MG63 (cell line): Measurements from ENCODE around the gene CFAP161. TPM values are rescaled to one million over a fixed set of nuclear protein-coding genes. Genes with fewer than 3 reads are reported as not detected.

Source experiments
- DNase-seq: peaks from one replicate; pipeline ENCODE4 v3.0.0-alpha.2; 2020
- H3K27me3 ChIP-seq: fragments of 250-450 bp; sonication (Bioruptor Pico); 2 replicates; pipeline ENCODE4 v1.5.1; 2020; ENCODE audit warnings: mild to moderate bottlenecking, moderate library complexity
- H3K36me3 ChIP-seq: fragments of 250-450 bp; sonication (Bioruptor Pico); 2 replicates; pipeline ENCODE4 v1.5.1; 2020; ENCODE audit warnings: mild to moderate bottlenecking, moderate library complexity
- H3K4me3 ChIP-seq: fragments of 250-450 bp; sonication (Bioruptor Pico); 2 replicates; pipeline ENCODE4 v1.5.1; 2020; ENCODE audit warnings: mild to moderate bottlenecking, moderate library complexity
- H3K9me3 ChIP-seq: fragments of 250-450 bp; sonication (Bioruptor Pico); 2 replicates; pipeline ENCODE4 v1.5.1; 2020; ENCODE audit warnings: mild to moderate bottlenecking, moderate library complexity
- total RNA-seq: library from RNA; depleted of rRNA; stranded (reverse); fragments of >200 nt; shearing (Covaris generic); gene quantifications from 2 replicates; pipeline ENCODE4 v1.2.3, GENCODE V29; 2014; ENCODE audit warnings: low replicate concordance

CFAP161 gene
- total RNA-seq, 1 experiment from 2014 or later = not detected

DNA sequence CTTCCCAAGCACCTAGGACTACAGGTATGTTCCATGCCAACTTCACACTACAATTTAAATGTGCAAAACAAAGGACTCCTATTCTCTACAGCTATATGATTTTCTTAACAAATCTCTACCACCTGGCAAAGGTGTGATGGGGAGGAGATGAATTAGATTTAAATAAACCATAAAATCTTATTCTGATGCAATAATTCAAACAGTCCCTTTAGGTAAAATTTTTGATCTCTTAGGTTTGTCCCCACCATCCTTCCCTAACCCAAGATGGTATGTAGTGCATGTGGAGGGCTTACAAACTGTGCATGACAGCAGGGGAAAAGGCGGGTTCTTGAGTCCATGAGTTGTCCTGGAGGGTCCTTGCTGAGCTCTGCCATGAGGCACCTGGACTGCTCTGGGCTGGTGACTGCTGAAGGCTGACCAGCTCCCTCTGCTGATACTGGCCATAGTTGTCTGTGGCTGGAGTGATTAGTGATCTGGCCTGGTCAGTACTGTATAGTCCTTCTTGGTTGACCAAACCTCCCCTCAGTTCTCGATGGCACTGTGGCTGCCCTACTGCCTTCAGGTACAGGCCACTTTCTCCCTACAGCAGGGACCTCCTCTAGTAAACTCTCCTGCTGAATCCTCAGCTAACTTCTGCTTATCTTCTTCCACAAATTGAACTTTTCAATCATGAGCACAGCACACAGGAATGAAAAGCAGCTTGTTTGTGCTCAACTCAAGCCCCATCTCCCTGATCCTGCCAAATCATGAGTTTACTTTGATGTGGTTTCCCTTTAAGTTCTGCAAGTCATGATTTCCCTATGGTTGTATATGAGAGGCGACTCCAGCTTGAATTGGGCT lies 30.1 kb downstream of the CFAP161 start:
- H3K27me3 ChIP-seq = no peaks in the 10 kb centered on the region
- no peaks in the 10 kb centered on the region for H3K36me3 ChIP-seq
- H3K9me3 ChIP-seq = no peaks in the 10 kb centered on the region
- no peak overlapping the region for H3K4me3 ChIP-seq
- peak; percentile 49 for DNase-seq

GRCh38 chr15:81165535-81165934 lies 31.5 kb downstream of the CFAP161 start:
- H3K4me3 ChIP-seq = no peak overlapping the region
- DNase-seq = peak; percentile 35
- H3K36me3 ChIP-seq = no peaks in the 10 kb centered on the region
- no peaks in the 10 kb centered on the region for H3K9me3 ChIP-seq
- H3K27me3 ChIP-seq = no peaks in the 10 kb centered on the region

- no peak for DNase-seq
- Histone ChIP-seq H3K27me3 (no peaks in the 10 kb centered on the region), H3K9me3 (no peaks in the 10 kb centered on the region), H3K36me3 (no peaks in the 10 kb centered on the region), H3K4me3 (no peak overlapping the region)
These were observed 32.7 kb downstream of the CFAP161 start for GRCh38 chr15:81166636-81167305.

- no peaks in the 10 kb centered on the region for H3K36me3 ChIP-seq
- H3K27me3 ChIP-seq = no peaks in the 10 kb centered on the region
- H3K9me3 ChIP-seq = no peaks in the 10 kb centered on the region
- H3K4me3 ChIP-seq = no peak overlapping the region
- DNase-seq = no peak
These were observed 34.1 kb downstream of the CFAP161 start for GRCh38 chr15:81168131-81168526.

DNA sequence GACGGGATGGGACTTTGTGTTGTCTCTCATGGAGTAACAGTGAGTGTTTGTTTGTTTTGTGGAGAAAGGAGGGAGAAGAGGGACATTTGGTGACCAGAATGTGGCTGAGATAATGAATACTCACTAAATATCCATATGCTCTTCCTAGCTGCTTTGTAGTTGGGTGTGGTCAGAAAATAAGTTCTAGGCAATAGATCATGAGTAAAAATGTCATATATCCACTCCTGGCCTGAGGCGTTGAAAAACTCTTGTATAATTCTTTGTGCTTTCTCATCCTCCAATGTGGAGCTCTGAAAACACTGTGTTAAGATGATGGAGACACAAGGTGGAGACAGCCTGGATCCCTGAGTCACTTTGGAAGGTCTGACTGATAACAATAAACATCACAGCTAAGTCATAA lies 34.6 kb downstream of the CFAP161 start:
- Histone ChIP-seq H3K9me3 (no peaks in the 10 kb centered on the region), H3K36me3 (no peaks in the 10 kb centered on the region), H3K27me3 (no peaks in the 10 kb centered on the region), H3K4me3 (no peak overlapping the region)
- no peak for DNase-seq

DNA sequence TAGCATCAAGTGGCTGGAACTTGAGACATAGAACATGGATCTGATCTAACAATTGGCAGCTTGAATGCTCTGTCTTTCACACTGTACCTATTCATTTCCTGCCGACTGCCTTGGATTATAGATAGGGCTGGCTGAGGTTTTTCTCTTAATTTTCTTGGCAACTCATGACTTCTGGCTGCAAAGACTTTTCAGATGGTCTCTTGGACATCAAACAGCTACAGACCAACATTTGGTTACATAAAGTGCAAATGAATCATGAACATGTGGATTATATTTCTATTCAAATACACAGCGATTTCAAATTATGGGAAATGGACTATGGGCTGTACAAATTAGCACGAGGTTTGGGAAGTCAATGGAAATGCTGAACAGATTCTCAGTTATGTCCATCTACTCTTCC lies 36.4 kb downstream of the CFAP161 start:
- Histone ChIP-seq H3K9me3 (no peaks in the 10 kb centered on the region), H3K36me3 (no peaks in the 10 kb centered on the region), H3K27me3 (no peaks in the 10 kb centered on the region), H3K4me3 (no peak overlapping the region)
- peak; percentile 30 for DNase-seq

- no peaks in the 10 kb centered on the region for H3K27me3 ChIP-seq
- H3K4me3 ChIP-seq = no peak overlapping the region
- no peaks in the 10 kb centered on the region for H3K36me3 ChIP-seq
- no peaks in the 10 kb centered on the region for H3K9me3 ChIP-seq
- DNase-seq = no peak
These were observed 37.2 kb downstream of the CFAP161 start for GRCh38 chr15:81171286-81171685.

GRCh38 chr15:81174125-81174791 lies 40.2 kb downstream of the CFAP161 start:
- H3K4me3 ChIP-seq = no peak overlapping the region
- no peaks in the 10 kb centered on the region for H3K36me3 ChIP-seq
- DNase-seq = no peak
- no peaks in the 10 kb centered on the region for H3K27me3 ChIP-seq
- H3K9me3 ChIP-seq = no peaks in the 10 kb centered on the region

DNA sequence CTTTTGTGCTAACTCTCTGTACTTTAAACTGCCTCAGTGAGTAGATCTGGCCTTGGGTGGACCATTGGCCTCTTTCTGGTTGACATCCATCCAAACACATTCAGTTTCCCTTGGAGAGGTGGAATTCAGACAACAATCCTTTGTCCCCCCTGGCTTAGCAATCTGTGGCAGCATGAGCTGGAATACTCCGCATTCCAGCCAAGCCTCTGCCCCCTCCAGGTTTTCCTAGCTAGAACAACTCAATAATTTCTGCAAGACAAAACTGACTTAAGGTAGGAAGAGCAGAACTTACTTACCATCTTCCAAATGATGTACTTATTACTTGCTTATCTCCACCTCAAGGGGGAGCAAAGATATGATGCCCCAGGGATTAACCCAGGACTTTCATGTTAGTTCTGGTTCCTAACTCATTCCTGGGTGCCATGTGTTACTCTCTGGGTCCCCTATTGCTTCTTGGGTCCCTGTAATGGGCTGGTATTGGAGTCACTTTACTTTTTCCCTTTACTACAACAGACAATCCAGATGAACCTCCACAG lies 40.8 kb downstream of the CFAP161 start:
- no peak overlapping the region for H3K4me3 ChIP-seq
- DNase-seq = no peak
- no peaks in the 10 kb centered on the region for H3K27me3 ChIP-seq

GRCh38 chr15:81175496-81175895 lies 41.4 kb downstream of the CFAP161 start:
- no peak for DNase-seq
- H3K27me3 ChIP-seq = no peaks in the 10 kb centered on the region
- H3K4me3 ChIP-seq = no peak overlapping the region
- H3K36me3 ChIP-seq = no peaks in the 10 kb centered on the region
- H3K9me3 ChIP-seq = no peaks in the 10 kb centered on the region

More for the DNA sequence above, 40.8 kb downstream of the CFAP161 start:
- Histone ChIP-seq H3K9me3 (no peaks in the 10 kb centered on the region), H3K36me3 (no peaks in the 10 kb centered on the region)

- H3K36me3 ChIP-seq = no peaks in the 10 kb centered on the region
- no peak for DNase-seq
- no peaks in the 10 kb centered on the region for H3K27me3 ChIP-seq
- no peak overlapping the region for H3K4me3 ChIP-seq
- no peaks in the 10 kb centered on the region for H3K9me3 ChIP-seq
These were observed 42.3 kb downstream of the CFAP161 start for GRCh38 chr15:81176291-81176893.

DNA sequence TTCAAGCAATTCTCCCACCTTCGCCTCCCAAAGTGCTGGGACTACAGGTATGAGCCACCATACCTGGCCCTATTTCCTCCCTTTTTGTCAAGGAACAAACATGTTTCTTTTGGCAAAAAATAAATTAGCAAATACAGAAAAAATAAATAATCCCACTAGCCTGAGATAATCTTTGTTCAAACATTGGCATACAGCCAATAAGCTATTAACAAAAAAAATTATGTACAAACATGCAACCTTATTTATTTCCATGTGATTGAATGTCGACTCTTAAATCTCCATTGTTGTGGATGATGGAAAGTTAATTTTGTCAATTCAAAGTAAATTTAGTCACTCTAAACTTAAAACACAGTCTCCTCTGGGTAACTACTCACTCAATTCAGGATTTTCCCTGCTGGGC lies 44.3 kb downstream of the CFAP161 start:
- DNase-seq = no peak
- no peaks in the 10 kb centered on the region for H3K27me3 ChIP-seq
- H3K36me3 ChIP-seq = no peaks in the 10 kb centered on the region
- no peaks in the 10 kb centered on the region for H3K9me3 ChIP-seq
- no peak overlapping the region for H3K4me3 ChIP-seq

DNA sequence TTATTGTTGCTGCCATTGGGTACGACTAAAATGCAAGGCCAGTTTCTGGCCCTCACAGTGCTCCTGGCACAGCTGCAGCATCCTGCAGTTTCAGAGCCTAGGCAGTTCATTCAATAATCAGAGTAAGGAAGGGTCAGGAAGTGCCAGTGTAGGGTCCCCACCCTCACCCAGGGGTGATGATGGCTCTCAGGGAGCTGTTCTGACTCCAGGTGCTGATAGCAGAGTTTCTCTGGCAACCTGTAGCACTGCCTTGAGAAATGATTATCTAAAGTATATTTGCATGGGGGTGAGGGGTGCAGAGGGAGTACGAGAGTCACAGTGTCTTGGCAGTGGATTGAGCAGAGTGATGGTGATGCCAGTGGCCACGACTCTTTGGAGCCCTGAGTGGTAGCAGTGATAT lies 47.1 kb downstream of the CFAP161 start:
- Histone ChIP-seq H3K27me3 (no peaks in the 10 kb centered on the region), H3K4me3 (no peak overlapping the region), H3K9me3 (no peaks in the 10 kb centered on the region), H3K36me3 (no peaks in the 10 kb centered on the region)
- no peak for DNase-seq

- Histone ChIP-seq H3K9me3 (no peaks in the 10 kb centered on the region), H3K36me3 (no peaks in the 10 kb centered on the region), H3K27me3 (no peaks in the 10 kb centered on the region), H3K4me3 (peak overlapping the region; percentile 15)
- DNase-seq = no peak
These were observed 48.1 kb downstream of the CFAP161 start for GRCh38 chr15:81182031-81182755.

DNA sequence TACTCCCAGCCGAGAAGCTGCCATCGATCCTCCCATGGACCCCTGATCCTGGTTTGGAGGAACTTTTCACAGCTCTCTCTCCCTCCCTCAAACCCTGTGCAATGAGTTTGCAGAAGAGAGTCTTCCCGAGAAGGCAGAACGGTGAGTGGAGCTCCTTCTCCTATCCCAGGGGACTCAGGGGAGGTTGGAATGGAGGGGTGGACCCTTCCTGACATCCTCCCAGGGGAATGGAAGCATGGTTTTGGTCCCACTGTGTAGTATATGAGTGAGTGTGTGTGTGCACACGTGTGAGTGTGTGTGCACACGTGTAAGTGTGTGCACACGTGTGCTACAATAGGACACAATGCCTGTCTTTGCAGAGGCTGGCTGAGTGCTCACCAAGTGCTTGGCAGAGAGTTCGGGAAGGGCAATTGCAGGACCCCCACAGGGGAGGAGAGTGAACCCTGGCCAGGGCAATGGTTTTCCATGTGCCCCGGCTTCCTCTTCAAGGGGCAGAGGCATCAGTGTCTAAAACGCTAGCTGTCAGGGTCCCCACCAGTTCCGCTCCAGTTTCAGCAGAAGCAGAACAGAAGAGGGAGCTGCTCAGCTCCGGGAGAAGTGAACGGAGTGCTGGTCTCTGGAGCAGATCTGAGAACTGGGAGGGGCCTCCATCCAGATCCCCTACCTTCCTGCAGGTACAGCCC lies 48.8 kb downstream of the CFAP161 start:
- no peaks in the 10 kb centered on the region for H3K36me3 ChIP-seq
- H3K9me3 ChIP-seq = no peaks in the 10 kb centered on the region
- DNase-seq = no peak
- peak overlapping the region; percentile 15 for H3K4me3 ChIP-seq
- H3K27me3 ChIP-seq = no peaks in the 10 kb centered on the region

DNA sequence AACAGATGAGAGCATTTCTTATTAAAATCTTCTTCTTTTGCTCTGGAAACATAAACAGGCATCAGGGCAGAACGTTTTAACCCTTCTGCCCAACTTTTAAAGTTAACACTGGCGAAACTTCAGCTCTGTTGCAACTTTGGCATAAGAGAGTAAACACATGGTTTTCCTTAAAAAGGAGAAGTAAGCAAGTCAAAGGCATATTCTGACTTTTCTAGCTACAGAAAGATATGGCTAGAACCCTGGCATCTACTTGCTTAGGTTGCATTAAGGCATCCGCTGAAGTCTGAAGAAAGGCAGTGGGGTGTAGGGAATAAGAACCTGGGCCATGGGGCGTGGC lies 49.3 kb downstream of the CFAP161 start:
- no peak for DNase-seq
- peak overlapping the region; percentile 15 for H3K4me3 ChIP-seq

More for the DNA sequence above, 49.3 kb downstream of the CFAP161 start:
- Histone ChIP-seq H3K36me3 (no peaks in the 10 kb centered on the region), H3K27me3 (no peaks in the 10 kb centered on the region), H3K9me3 (no peaks in the 10 kb centered on the region)
